Astrocyte (in vitro differentiated cells and primary cell): ENCODE measurements around the gene PARVB. TPM values are rescaled to one million over a fixed set of nuclear protein-coding genes. Genes with fewer than 3 reads are reported as not detected.
A peak's percentile ranks its signal among the peaks of the same experiment; 100 is the strongest.

Source experiments
- DNase-seq: peaks from one replicate; pipeline ENCODE4 v3.0.0-alpha.2; 2010; ENCODE audit warnings: low read depth
- FAIRE-seq: peaks from 2 replicates; lab custom pipeline; 2011; peaks lifted over from hg19 to GRCh38; lab: Jason Lieb, UNC
- H2AFZ ChIP-seq: 2 replicates; pipeline ENCODE4 v1.6.0; 2012; ENCODE audit warnings: low read depth, low read length, inconsistent platforms
- H3K27ac ChIP-seq: 2 replicates; pipeline ENCODE4 v1.5.1; 2011; ENCODE audit warnings: low read depth, low read length, inconsistent platforms
- H3K27me3 ChIP-seq: 2 replicates; pipeline ENCODE4 v1.6.0; 2011; ENCODE audit warnings: low read length, inconsistent platforms; ENCODE audit not compliant: insufficient read depth
- H3K36me3 ChIP-seq: 2 replicates; pipeline ENCODE4 v1.5.1; 2011; ENCODE audit warnings: low read length, inconsistent platforms; ENCODE audit not compliant: insufficient read depth
- H3K4me1 ChIP-seq: 2 replicates; pipeline ENCODE4 v1.5.1; 2011; ENCODE audit warnings: low read length, inconsistent platforms; ENCODE audit not compliant: insufficient read depth
- H3K4me2 ChIP-seq: 2 replicates; pipeline ENCODE4 v1.6.0; 2012; ENCODE audit warnings: low read length, inconsistent platforms
- H3K4me3 ChIP-seq: 2 replicates; pipeline ENCODE4 v1.5.1; 2011; ENCODE audit warnings: low read depth, mild to moderate bottlenecking, low read length, inconsistent platforms; ENCODE audit not compliant: insufficient read depth
- H3K79me2 ChIP-seq: 2 replicates; pipeline ENCODE4 v1.6.0; 2012; ENCODE audit warnings: mild to moderate bottlenecking, low read length, inconsistent platforms; ENCODE audit not compliant: insufficient read depth
- H3K9ac ChIP-seq: 2 replicates; pipeline ENCODE4 v1.6.0; 2012; ENCODE audit warnings: mild to moderate bottlenecking, low read length, inconsistent platforms
- H3K9me3 ChIP-seq: 2 replicates; pipeline ENCODE4 v1.5.1; 2012; ENCODE audit warnings: low read depth, mild to moderate bottlenecking, low read length, inconsistent platforms; ENCODE audit not compliant: insufficient read depth
- H4K20me1 ChIP-seq: 2 replicates; pipeline ENCODE4 v1.6.0; 2012; ENCODE audit warnings: low read length, inconsistent platforms; ENCODE audit not compliant: insufficient read depth
- H3K27ac Mint-ChIP-seq: one replicate; pipeline ENCODE4 v1.8.0; 2021; ENCODE audit warnings: mild to moderate bottlenecking, mixed read lengths; ENCODE audit not compliant: unreplicated experiment
- H3K27me3 Mint-ChIP-seq: one replicate; pipeline ENCODE4 v1.8.0; 2021; ENCODE audit warnings: low read depth, mixed read lengths; ENCODE audit not compliant: unreplicated experiment
- H3K36me3 Mint-ChIP-seq: one replicate; pipeline ENCODE4 v1.8.0; 2021; ENCODE audit warnings: low read depth, mixed read lengths; ENCODE audit not compliant: unreplicated experiment
- H3K4me1 Mint-ChIP-seq: one replicate; pipeline ENCODE4 v1.8.0; 2021; ENCODE audit warnings: low read depth, mixed read lengths; ENCODE audit not compliant: unreplicated experiment
- H3K4me3 Mint-ChIP-seq: one replicate; pipeline ENCODE4 v1.8.0; 2021; ENCODE audit warnings: mild to moderate bottlenecking, moderate library complexity, mixed read lengths; ENCODE audit not compliant: unreplicated experiment
- H3K9me3 Mint-ChIP-seq: one replicate; pipeline ENCODE4 v1.8.0; 2021; ENCODE audit warnings: mild to moderate bottlenecking, mixed read lengths; ENCODE audit not compliant: unreplicated experiment
- CTCF ChIP-seq: IDR thresholded peaks from 2 replicates; pipeline ENCODE4 v1.5.1; 2011; ENCODE audit warnings: low read depth, mild to moderate bottlenecking, inconsistent platforms, low read length, moderate library complexity; ENCODE audit not compliant: insufficient read depth
- EZH2 ChIP-seq: IDR thresholded peaks from 2 replicates; pipeline ENCODE4 v1.6.1; 2012; ENCODE audit warnings: mild to moderate bottlenecking, low read length, inconsistent platforms; ENCODE audit not compliant: insufficient read depth
- total RNA-seq: library from RNA; stranded (reverse); gene quantifications from 2 replicates; pipeline ENCODE4 v1.2.1, GENCODE V29; 2021

The PARVB gene
- total RNA-seq, 1 donor from 2014 or later: 22.0 TPM

- H3K4me1 ChIP-seq: peaks cover 14% of the 10 kb centered on the region
- H4K20me1 ChIP-seq: peaks cover 8% of the 10 kb centered on the region
- no peaks in the 10 kb centered on the region for H3K27me3 ChIP-seq
- Mint-ChIP-seq H3K4me1 (peaks cover 11% of the 10 kb centered on the region), H3K27ac (peak overlapping the region; percentile 89), H3K27me3 (no peaks in the 10 kb centered on the region), H3K4me3 (peak overlapping the region; percentile 58), H3K36me3 (peaks cover 2% of the 10 kb centered on the region), H3K9me3 (no peaks in the 10 kb centered on the region)
- H3K27ac ChIP-seq: peak overlapping the region; percentile 77
- H3K9me3 ChIP-seq: peaks cover under 1% of the 10 kb centered on the region
- H3K4me3 ChIP-seq: peak overlapping the region; percentile 17
- peak overlapping the region; percentile 63 for H3K9ac ChIP-seq
- H2AFZ ChIP-seq: no peak overlapping the region
- FAIRE-seq: peak; percentile 99
- peaks cover 29% of the 10 kb centered on the region for H3K79me2 ChIP-seq
- H3K4me2 ChIP-seq: peak overlapping the region; percentile 74
- no peak for TF ChIP-seq EZH2
- no peak for TF ChIP-seq CTCF
- no peaks in the 10 kb centered on the region for H3K36me3 ChIP-seq
- DNase-seq: peak; percentile 93
Measured at GRCh38 chr22:44037519-44038375, 13.6 kb downstream of the PARVB start.

GRCh38 chr22:44039566-44040171 is 15.6 kb downstream of the PARVB start:
- Histone ChIP-seq H3K27ac (no peak overlapping the region), H4K20me1 (peaks cover 10% of the 10 kb centered on the region), H3K27me3 (no peaks in the 10 kb centered on the region), H3K9ac (no peak overlapping the region), H3K36me3 (no peaks in the 10 kb centered on the region), H2AFZ (no peak overlapping the region), H3K9me3 (no peaks in the 10 kb centered on the region), H3K4me3 (no peak overlapping the region), H3K79me2 (peaks cover 19% of the 10 kb centered on the region), H3K4me1 (peaks cover 14% of the 10 kb centered on the region), H3K4me2 (no peak overlapping the region)
- no peak for TF ChIP-seq CTCF
- no peak for TF ChIP-seq EZH2
- H3K27me3 Mint-ChIP-seq: no peaks in the 10 kb centered on the region
- H3K27ac Mint-ChIP-seq: no peak overlapping the region
- H3K4me3 Mint-ChIP-seq: no peak overlapping the region
- H3K4me1 Mint-ChIP-seq: peaks cover 14% of the 10 kb centered on the region
- H3K36me3 Mint-ChIP-seq: peaks cover 2% of the 10 kb centered on the region
- H3K9me3 Mint-ChIP-seq: no peaks in the 10 kb centered on the region
- no peak for DNase-seq
- no peak for FAIRE-seq
